Measurements from ENCODE around the gene PIP5K1B.

PIP5K1B gene

DNA sequence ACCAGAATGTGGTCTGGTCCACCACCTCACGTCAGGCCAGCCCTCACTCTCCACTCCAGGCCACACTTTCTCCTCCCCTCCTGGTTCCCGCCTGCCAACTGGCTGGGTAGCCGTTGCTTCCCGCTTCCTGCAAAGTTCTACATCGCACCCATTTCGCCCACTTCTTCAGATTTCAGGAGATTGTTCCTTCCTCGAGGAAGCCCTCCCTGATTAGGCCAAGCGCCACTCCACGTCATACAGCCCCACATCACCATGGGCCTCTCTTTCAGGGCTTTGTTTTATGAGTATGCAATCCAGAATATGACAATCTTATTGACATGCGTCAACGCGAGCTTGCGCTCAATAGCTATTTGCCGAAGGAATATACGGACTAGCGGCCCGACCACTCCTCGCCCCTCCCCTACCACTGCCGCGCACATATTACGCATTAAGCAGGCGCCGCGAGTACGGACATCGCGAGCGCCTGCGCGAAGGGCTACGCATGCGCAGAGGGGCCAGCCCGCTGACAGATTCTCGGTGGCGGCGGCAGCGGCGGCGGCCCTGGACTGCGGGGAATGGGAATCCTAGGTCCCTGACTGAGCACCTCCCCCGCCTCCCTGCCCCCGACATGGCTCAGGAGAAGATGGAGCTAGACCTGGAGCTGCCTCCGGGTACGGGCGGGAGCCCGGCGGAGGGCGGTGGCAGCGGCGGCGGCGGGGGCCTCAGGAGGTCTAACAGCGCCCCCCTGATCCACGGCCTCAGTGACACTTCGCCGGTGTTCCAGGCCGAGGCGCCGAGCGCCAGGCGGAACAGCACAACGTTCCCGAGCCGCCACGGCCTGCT is 74.7 kb downstream of the PIP5K1B start:
- DNase-seq, result peak; percentile 9

DNA sequence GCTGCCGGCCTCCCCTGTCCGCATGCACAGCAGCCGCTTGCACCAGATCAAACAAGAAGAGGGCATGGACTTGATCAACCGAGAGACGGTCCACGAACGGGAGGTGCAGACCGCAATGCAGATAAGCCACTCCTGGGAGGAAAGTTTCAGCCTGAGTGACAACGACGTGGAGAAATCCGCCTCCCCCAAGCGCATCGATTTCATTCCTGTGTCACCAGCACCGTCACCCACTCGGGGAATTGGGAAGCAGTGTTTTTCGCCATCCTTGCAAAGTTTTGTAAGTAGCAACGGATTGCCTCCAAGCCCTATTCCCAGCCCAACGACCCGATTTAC is 75.3 kb downstream of the PIP5K1B start:
- DNase-seq, result no peak

DNA sequence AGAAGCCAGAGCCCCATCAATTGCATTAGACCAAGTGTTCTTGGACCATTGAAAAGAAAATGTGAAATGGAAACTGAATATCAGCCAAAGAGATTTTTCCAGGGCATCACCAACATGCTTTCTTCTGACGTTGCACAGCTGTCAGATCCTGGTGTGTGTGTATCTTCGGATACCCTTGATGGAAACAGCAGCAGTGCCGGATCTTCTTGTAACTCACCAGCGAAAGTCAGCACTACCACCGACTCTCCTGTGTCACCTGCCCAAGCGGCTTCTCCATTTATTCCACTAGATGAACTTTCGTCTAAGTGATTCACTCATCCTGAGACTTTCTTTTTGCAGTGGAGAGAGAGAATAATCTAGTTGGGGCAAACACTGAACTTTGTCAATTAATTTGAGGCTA is 75.7 kb downstream of the PIP5K1B start:
- DNase-seq, result no peak

DNA sequence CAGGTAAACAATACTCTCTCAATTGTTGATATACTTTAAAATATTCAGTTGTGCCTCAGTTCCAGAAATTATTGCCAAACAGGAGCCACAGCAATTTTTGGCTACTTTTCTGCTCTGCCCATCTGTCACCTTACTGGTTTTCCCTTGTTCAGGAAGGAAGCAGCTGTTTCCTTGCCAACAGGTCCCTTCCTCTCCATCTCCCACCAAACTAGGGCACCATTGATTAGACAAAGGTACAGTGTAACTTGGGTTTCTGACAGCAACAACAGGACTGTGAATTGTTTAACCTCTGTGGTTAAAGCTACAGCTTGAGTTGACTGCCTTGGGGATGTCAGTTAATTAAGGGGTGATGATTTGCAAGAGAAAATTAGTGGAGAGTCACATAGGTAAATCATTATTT is 76.9 kb downstream of the PIP5K1B start:
- DNase-seq, result no peak

DNA sequence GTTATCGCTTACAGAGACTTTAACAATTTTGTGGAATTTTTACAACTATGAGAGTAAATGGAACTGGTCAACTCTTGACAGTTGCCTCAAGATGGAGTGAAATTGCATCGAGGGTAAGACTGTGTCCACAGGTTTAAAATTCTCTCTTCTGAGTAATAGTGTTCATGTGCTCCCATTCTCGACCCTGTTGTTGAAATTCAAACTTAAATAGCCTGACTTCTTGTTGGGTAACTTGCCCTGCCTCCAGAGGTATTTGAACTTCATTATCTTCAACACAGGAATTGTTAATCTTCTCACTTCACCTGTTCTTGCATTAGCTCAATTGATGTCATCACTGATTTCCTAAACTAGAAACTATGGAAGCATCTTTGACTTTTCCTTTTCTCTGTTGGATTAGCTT is 77.5 kb downstream of the PIP5K1B start:
- no peak for DNase-seq

DNA sequence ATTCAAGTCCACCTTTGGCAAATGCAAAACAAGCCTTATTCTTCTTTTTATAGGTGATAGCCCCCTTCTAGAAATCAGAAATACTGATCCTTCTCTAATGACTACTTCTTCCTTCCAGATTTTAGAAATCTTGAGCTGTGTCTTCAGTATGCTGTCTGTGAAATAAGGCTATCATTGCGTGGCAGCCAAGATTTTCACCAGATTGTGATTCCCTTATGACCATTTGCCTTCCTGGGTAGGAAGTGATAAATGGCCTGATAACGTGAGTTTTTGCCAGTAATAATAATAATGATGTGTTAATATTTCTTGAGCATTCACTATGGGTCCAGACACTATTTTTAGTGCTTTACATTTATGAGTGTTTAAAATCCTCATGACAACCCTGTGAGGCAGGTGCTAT is 80.9 kb downstream of the PIP5K1B start:
- DNase-seq, result no peak

DNA sequence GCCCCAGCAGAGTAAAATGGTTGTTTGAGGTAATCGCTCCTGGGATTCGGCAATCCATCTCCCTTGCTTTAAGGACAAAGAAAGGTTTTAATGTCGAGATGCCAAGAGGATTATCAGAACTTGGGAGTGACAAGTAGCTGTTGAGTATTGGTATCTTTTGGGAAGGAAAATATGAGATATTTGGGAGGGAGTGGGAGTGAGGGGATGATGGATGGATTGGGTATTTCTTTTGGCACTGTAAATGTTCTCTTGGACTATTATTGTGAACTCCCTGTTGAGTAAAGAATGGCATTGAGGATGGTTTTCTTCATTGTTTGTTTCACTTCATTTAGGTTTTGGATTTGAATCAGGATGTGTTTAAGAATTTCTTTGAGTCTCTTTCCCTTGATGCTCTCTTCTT is 86.1 kb downstream of the PIP5K1B start:
- DNase-seq, result no peak

DNA sequence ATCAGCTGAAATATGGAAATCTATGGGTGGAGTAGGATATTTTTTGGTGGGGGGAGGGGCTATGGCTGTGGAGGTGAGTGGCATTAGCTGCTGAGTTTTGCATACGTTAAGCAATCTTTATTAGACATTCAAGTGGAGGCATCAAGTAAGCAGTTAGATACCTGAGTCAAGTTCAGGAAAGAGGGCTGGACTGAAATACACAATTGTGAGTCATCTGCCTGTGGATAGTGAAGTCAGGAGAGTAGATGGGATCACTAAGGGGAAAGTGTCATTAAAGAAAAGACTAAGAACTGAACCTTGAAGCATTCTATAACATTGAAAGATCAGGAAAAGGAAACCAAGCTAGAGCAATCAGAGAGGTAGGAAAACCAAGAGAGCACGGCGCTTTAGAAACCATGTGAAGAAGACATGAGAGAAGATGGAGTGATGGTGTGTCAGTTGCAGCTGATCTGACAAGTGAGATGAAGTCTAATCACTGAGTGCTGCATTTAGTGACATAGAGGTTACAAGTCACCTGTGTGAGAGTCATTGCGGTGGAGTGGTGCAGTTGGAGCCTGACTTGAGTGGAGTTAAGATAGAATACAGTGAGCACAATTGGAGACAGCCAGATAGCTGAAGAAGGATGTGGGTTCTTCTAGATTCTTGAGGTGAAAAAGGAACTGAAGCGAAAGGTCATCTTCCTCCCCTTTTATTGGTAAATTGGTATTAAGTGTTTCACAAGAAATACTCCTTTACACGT is 88.7 kb downstream of the PIP5K1B start:
- DNase-seq, result no peak

DNA sequence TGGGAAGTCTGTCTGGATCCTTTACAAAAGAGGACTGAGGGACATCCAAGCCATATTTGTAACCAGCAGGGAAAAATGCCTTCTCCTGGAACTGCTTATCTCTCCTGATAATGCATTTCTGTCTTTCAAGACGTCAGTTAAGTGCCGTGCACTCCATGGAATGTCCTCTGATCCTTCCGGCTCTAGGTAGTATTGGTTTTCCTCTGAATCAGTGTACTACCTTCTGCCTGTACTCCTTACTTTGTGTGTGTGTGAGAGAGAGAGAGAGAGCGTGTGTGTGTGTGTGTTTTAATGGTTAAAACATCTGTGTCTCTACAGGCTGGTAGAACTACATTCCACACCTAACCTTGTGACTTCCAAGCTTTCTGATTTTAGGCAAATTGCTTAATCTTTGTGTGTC is 89.9 kb downstream of the PIP5K1B start:
- no peak for DNase-seq

DNA sequence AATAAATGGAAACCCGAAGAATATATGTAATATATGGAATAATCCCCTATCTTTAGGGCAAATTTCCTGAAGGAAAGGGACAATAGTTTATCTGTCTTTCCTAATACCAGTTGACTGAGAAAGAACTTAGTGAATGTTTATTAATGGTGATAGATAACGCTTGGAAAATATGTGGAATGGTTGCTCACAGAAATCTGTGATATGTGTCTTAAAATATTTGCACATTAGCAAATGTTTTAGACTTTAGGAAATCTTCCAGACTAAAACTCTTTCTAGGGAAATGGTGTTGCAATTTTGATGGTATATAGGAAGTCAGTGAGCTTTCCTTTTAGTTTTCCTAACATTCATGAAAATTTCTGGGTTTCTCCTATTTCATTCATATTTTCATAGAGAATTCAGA is 90.4 kb downstream of the PIP5K1B start:
- DNase-seq, result no peak

DNA sequence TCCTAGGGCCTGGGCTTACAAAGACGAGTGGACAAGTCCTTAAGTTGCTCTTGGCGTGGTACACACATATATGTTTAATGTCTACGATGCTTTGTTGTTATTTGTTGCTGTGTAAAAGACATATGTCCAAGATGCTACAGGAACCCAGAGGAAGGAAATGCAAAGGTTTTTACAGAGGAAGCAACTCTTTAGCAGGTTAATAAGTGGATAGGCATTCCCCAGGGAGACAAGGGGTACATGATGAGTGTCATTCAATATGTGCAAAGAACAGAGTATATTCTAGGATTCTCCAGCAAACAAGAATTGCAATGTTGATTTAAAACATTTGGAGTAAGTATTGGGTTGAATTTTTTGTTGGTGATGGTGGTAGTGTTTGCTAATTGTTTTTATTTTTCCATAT is 92.1 kb downstream of the PIP5K1B start:
- DNase-seq, result no peak

DNA sequence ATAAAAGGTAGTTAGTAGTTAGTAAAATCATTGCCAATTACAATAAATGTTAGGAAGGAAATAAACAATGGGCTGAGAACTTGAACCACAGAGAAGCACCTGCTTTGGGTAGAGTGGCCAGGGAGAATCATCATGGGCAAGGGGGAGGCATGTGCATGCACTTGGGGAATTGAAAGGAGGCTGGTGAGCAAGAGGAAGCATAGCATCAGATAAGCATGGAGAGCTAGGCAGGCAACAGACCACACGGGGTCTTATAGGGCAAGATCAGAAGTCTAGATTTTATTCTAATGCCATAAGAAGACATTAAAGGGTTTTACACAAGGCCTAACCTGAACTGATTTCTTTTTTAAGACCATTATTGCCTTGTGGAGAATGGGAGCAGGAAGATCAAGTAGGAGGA is 93.4 kb downstream of the PIP5K1B start:
- DNase-seq, result no peak

DNA sequence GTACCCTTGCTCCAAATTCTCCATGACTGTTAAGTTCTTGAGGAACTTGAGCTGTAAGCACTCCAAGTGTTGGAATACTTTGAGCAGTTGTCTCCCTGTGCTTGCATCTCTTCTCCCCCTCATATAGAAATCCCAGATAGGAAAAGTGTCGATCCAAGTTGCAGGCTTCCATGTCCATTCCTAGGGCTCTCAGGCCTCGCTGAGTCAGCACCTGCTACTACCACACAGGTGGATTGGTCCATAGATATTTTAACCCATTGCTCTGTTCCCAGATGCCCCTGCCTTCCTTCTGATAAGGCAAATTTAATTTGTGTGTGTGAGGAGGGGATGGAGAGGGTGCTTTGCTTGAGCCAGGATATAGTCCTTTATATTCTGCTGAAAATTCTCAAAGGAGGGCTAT is 95.8 kb downstream of the PIP5K1B start:
- no peak for DNase-seq

DNA sequence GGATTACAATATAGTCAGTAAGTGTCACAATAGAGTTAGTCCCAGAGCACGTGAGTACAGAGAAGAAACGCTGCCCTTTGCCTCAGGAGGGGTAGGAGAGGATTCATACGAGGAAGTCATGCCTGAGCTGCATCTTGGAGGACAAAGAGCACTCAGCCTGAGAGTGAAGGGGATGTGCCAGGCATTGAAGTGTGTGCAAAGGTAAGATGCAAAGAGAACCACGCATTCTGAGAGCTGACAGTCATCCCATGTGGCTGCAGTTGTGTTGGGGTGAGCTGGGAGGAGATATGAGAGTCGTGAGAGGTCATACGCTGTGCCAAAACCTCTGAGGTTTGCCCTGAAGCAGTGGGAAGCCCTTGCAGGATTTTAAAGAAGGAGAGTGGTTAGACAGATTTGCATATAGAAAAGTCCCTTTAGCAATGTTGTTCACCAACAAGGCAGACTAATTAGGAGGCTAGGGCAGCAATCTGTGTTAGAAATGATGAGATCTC is 97.5 kb downstream of the PIP5K1B start:
- no peak for DNase-seq

DNA sequence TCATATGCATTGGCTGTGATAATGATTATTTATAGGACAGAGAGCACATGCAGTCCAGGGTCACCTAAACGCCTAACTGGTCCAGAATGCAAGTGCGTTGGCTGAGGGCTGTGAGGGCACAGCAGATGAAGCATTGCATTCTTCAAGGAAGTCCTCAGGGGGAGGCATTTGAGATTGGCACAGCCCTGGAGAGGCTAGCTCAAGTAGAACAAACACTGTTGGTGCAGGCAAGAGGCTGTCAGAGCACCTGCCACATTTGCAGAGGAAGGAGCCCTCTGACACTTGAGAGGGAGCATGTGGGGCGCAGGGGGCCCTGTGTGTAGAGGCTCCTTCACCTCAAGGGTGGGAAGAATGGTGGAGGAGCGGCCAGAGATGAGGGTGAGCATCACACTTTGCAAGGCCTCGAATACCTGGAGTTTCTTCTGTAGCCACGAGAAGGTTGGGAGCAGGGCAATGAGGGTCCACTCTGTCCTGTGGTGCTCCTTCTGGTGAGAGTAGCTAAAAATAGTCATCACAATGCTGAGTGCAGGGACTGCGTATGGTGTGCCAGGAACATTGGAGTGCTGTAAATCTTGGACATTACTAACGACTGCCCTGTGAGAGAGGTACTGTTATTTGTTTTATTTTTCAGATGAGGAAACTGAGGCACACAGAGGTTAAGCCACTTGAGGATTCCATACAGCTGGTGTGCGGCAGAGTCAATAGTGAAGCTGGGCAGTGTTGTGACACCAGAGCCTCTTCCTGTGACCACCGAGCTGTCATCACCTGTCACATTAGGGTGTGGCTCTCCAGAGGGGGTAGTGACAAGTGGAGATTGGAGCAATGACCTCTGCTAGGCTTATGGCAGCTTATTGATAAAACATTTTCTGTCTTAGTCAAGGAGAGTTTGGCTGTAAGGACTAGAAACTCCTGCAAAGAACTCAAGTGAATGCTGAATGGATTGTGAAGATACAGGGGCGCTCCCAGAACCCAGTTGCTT is 100.2 kb downstream of the PIP5K1B start:
- no peak for DNase-seq

DNA sequence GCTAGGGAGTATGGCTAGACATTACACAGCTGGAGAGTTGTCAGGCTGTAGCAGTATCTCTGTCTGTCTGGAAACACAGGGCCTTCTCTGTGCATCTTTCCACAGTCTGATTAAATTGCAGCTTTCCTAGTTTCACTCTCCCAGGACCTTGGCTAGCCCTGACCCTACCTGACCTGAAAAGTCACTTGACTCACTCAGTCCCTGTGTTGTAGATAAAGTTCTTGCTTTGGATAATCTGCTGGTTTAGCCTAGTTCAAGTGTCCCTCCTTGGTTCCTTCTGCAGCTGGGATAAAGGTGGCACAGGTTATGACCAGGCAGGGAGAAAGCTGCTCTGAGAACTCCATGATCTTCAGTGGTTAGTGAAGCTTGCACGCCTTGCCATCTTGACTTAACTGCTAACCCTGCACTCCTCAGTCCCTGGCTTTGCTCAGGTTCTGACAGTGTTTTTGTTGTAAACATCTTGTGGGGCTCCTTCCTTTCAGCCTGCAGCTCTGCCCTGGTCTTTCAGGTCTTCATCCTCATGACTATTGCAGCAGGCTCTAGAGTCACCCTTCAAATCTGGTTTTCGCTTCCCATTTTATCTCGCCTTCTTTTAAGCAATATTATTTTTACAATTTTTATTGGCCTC is 101.0 kb downstream of the PIP5K1B start:
- DNase-seq, result no peak

DNA sequence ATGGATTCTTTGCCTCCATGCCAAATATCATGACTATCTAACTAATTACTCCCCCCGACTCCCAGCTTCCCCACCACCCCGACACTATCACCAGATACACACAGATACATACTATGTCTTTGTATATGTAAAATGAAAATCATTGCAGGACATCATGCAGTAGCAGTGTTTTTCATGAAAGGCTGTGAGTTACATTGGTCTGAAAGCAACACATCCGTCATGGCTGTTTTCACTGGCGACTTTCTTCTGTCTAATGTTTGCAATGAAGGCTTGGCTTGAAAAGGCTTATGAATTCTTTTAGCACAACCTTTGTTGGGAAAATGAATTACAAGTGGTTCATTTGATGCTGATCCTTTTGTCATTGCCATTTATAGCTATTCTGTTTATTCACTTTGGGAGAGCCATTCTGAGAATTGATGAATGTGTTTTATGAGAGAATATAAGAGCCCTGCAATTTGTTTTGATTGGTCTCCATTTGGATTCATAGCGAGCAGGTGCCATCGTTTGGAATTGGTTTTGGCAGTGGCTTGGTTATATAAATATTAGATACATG is 103.4 kb downstream of the PIP5K1B start:
- peak; percentile 65 for DNase-seq

DNA sequence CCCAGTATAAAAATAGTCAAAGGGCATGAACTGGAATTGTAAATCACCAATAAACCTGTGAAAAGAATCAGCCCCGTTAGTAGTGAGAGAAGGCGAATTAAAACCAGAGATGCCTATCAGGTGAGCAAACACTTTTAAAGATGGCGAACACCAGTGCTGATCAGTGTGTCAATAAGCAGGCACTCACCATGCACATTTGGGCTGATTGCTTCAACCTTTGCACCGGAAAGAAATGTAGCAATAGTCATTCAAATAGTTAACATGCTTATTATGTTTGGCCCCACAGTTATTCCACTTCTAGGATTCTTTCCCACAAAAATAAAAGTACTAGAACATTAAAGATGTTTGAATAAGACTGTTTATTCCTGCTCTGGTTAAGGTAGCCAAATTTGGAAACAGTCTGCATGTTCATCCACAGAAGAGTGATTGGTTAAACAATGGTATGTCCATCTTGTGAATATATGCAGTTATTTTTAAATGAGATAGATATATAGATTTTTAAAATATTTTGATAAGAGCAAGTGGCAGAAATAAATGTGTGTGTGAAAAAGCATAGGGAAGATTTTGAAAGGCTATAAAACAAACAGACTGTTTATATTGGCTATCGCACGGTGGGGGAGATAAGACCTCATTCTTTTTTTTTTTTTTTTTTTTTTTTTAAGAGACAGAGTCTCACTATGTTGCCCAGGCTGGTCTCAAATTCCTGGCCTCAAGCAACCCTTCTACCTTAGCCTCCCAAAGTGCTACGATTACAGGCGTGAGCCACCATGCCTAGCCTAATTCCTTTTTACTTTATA is 112.2 kb downstream of the PIP5K1B start:
- DNase-seq, result no peak

DNA sequence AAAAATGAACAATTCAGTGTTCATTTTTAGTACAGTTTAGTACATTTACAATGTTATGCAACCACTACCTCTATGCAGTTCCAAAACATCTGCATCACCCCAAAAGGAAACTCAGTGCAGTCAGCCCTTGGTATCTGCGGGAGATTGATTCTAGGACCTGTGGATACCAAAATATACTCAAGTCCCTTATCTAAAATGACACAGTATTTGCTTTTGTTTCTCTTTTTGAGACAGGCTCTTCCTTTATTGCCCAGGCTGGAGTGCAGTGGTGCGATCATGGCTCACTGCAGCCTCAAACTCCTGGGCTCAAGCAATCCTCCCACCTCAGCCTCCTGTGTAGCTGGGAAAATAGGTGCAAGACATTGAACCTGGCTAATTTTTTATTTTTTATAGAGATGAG is 114.0 kb downstream of the PIP5K1B start:
- DNase-seq, result no peak

DNA sequence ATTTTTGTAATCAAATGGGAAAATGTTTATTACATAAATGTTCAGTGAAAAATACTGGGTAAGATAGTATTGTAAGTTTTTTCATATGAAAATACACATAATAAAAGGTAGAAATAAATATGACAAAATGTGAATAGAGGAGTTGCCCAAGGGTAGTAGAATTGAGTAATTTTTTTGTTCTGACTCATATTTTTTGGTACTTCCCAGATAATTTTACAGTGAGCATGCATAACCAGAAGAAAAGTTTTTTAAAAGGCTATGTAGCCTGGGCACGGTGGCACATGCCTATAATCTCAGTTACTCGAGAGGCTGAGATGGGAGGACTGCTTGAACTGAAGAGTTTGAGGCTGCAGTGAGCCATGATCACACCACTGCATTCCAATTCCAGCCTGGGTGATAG is 116.9 kb downstream of the PIP5K1B start:
- DNase-seq, result no peak

DNA sequence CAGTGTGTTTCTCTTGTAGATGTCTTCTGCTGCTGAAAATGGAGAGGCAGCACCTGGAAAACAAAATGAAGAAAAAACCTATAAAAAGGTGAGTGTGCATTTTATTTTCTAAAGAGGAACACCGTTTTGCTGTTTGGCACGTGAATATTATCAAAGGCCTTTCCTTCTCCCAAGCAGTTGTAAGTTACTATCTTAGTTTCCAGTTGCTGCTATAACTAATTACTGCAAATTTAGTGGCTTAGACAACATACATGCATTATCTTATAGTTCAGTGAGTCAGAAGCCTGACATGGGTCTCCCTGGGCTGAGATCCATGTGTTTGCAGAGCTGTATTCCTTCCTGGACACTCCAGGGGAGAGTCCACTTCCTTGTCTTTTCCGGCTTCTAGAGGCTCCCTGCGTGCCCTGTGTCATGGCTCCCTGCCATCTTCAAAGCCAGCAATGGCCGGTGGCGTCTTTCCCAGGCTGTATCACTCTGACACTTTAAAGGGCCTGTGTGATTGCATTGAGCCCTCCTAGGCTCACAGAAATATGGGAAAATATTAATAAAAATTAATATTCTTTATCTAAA is 117.6 kb downstream of the PIP5K1B start:
- DNase-seq, result no peak
